Spinal cord (tissue), 10 donors: ENCODE measurements around the gene KRT76. TPM values are rescaled to one million over a fixed set of nuclear protein-coding genes. Genes with fewer than 3 reads are reported as not detected.

Experiments
- DNase-seq, 6 donors: peaks; one replicate each; pipeline versions ENCODE4 v3.0.0 to v3.0.0-alpha.2; 2013 to 2015; ENCODE audit warnings: low spot score in 6 of 6, low read depth in 4 of 6
- H3K27ac ChIP-seq: one replicate; pipeline ENCODE4 v1.5.1; 2013; ENCODE audit warnings: low read depth, low read length, control low read depth
- H3K27me3 ChIP-seq: one replicate; pipeline ENCODE4 v1.6.1; 2013; ENCODE audit warnings: low read length; ENCODE audit not compliant: control insufficient read depth, insufficient read depth
- H3K36me3 ChIP-seq: one replicate; pipeline ENCODE4 v1.6.1; 2013; ENCODE audit warnings: low read length; ENCODE audit not compliant: control insufficient read depth, insufficient read depth
- H3K4me1 ChIP-seq: one replicate; pipeline ENCODE4 v1.6.1; 2013; ENCODE audit warnings: low read length; ENCODE audit not compliant: control insufficient read depth, insufficient read depth
- H3K4me3 ChIP-seq: one replicate; pipeline ENCODE4 v1.5.1; 2013; ENCODE audit warnings: low read depth, low read length, control low read depth
- H3K9me3 ChIP-seq: one replicate; pipeline ENCODE4 v1.6.1; 2013; ENCODE audit warnings: low read length; ENCODE audit not compliant: control insufficient read depth, insufficient read depth
- WGBS: methylation state at CpG from one replicate; pipeline ENCODE4 v1.1.5; 2013; ENCODE audit warnings: missing lambda C conversion rate; ENCODE audit not compliant: insufficient coverage; 5-methylcytosine and 5-hydroxymethylcytosine counted together
- polyA plus RNA-seq, 2 donors: library from polyadenylated mRNA; unstranded; fragments of 120-200 nt; gene quantifications; one replicate each; pipeline ENCODE4 v1.2.1, GENCODE V29; 2013; ENCODE audit not compliant: insufficient read length in 2 of 2
- total RNA-seq, 2 donors: library from RNA; depleted of rRNA in 1 of 2; stranded (reverse); fragments of 120-200 nt in 1 of 2; fragments of >200 nt in 1 of 2; gene quantifications; one replicate each; pipeline versions ENCODE4 v1.2.3 to v1.2.4, GENCODE V29; 2013 to 2014
- donor health status: healthy.

The KRT76 gene
- total and polyA plus RNA-seq, 4 donors: not detected

GRCh38 chr12:52819731-52820510, 42.8 kb upstream of the KRT76 start:
- Histone ChIP-seq H3K4me3 (no peak overlapping the region), H3K27me3 (no peaks in the 10 kb centered on the region), H3K27ac (no peak overlapping the region), H3K36me3 (no peaks in the 10 kb centered on the region), H3K4me1 (peaks cover 2% of the 10 kb centered on the region), H3K9me3 (no peaks in the 10 kb centered on the region)
- DNase-seq: no peak
- 63% methylated on average over 6 of the region's 7 CpGs for WGBS

GRCh38 chr12:52818887-52819420, 41.8 kb upstream of the KRT76 start:
- no peaks in the 10 kb centered on the region for H3K36me3 ChIP-seq
- no peaks in the 10 kb centered on the region for H3K9me3 ChIP-seq
- H3K4me1 ChIP-seq: peaks cover 2% of the 10 kb centered on the region
- no peak overlapping the region for H3K4me3 ChIP-seq
- H3K27ac ChIP-seq: no peak overlapping the region
- no peaks in the 10 kb centered on the region for H3K27me3 ChIP-seq
- no peak for DNase-seq
- 64% methylated on average over 5 of the region's 7 CpGs for WGBS

GRCh38 chr12:52818388-52818787, 41.2 kb upstream of the KRT76 start:
- 18% methylated on average over 4 of the region's 7 CpGs for WGBS
- Histone ChIP-seq H3K4me1 (peaks cover 2% of the 10 kb centered on the region), H3K27me3 (no peaks in the 10 kb centered on the region), H3K9me3 (no peaks in the 10 kb centered on the region), H3K27ac (no peak overlapping the region), H3K36me3 (no peaks in the 10 kb centered on the region), H3K4me3 (no peak overlapping the region)
- no peak for DNase-seq

DNA sequence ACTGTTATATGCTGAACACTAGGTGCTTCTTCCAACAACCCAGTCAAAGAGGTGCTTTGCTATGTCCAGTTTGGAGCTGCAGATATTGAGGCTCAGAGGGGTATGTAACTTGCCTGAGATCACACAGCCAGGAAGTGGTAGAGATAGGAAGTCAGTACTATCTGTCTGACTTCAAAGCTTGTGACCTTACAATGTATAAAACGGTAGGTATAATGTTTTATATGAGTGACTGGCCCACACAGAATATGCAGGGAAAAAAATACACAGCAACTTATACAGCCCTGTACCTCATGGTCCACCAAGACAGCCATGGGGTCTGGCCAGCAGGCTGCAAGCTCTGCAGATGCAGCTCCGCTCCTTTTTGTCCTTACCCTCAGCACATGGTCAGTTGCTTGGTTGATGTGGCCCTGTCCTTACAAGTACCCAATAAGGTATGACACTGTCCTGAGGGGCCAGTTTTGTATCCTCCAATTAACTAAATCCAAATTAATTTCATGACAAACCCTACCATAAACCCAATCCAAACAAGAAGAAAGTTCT, 40.6 kb upstream of the KRT76 start:
- Histone ChIP-seq H3K9me3 (no peaks in the 10 kb centered on the region), H3K27me3 (no peaks in the 10 kb centered on the region), H3K27ac (no peak overlapping the region), H3K4me1 (peaks cover 2% of the 10 kb centered on the region), H3K36me3 (no peaks in the 10 kb centered on the region), H3K4me3 (no peak overlapping the region)
- 86% methylated on average over 1 of the region's 2 CpGs for WGBS
- no peak for DNase-seq

DNA sequence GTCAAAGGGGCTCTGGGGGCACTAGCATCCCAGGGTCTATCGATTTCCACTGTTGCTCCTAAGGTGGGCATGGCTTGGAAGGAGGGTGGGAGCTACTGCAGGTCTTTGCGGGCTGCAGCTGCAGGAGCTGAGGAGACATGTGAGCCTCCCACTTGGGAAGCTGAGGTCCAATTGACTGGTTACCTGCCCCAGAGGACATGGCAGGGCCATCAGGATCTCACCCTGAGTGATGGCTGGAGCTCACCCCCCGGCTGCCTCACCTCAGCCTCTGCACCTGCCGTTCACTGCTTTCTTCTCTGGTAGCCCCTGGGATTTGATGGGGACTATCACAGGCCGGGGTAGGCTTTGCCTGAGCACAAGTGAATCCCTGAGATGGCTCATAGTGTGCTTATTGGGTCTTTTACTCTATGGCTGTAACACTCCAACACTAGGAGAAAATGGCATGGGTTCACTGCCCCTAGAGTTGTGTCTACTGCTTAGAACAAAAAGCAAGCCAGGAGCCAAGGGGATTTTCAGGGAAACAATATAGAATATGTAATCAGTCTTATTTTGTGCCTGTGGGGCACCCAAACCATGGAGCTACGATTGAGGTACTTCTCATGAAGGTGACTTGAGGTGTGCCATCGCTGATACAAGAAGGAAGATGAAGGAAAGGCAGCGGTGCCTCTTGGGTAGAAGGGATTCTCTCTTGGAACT, 40.0 kb upstream of the KRT76 start:
- WGBS: 94% methylated on average over 7 of the region's 8 CpGs
- no peaks in the 10 kb centered on the region for H3K36me3 ChIP-seq
- H3K4me3 ChIP-seq: no peak overlapping the region
- no peaks in the 10 kb centered on the region for H3K27me3 ChIP-seq
- H3K4me1 ChIP-seq: no peaks in the 10 kb centered on the region
- no peak overlapping the region for H3K27ac ChIP-seq
- no peak for DNase-seq
- H3K9me3 ChIP-seq: no peaks in the 10 kb centered on the region

DNA sequence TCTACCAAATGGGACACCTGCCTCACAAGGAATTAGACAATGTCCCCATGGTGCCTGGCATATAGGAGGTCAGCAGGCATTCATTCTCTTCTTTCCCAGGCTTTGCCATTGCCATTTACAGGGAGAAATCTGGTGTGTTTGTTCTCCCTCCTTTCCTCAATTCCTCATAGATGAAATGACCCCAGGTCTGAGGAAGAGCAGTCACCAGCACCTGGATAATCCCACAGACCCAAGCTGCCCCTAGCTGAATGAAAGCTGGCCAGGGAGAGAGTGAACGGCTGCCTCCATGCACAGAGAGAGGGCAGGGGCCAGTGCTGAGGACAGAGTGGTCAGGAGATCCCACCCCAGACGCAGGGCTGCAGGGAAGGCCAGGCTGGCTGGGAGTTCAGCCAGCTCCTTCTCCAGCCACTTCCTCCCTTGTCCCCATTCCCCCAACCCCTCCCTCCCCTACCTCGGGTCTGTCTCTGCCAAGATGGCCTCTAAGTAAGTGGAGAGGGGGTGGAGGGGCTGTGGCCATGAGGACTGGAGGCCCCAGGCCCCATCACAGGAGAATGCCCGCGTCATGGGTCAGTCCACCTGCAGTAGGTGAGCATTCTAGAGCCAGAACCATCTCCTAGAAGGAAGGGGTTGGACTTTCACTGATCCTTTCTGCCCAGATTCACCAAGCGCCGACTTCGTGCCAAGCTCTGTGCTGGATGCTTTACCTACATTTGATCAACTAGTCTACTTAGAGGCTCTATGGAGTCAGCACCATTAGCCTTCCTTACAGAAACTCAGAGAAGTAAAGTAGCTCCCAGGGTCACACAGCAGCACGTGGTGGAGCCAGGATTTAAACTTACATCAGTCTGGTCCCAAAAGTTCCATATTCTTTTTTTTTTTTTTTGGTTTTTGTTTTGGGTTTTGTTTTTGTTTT, 38.8 kb upstream of the KRT76 start:
- WGBS: 92% methylated on average over 5 of the region's 9 CpGs
- H3K4me1 ChIP-seq: no peaks in the 10 kb centered on the region
- H3K4me3 ChIP-seq: no peak overlapping the region
- H3K9me3 ChIP-seq: no peaks in the 10 kb centered on the region
- no peaks in the 10 kb centered on the region for H3K27me3 ChIP-seq
- H3K36me3 ChIP-seq: no peaks in the 10 kb centered on the region
- DNase-seq: no peak
- H3K27ac ChIP-seq: no peak overlapping the region

DNA sequence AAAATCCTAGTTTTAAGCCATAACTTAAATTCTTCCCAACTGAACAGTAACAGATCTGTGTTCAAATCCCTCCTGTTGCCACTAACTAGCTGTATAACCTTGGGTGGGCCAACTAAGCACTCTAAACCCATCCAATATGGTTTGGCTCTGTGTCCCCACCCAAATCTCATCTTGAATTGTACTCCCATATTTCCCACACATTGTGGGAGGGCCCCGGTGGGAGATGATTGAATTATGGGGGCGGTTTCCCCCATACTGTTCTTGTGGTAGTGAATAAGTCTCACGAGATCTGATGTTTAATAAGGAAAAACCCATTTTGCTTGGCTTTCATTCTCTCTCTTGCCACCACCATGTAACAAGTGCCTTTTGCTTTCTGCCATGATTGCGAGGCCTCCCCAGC, 38.0 kb upstream of the KRT76 start:
- H3K27ac ChIP-seq: no peak overlapping the region
- no peaks in the 10 kb centered on the region for H3K27me3 ChIP-seq
- H3K36me3 ChIP-seq: no peaks in the 10 kb centered on the region
- DNase-seq: no peak
- no peaks in the 10 kb centered on the region for H3K9me3 ChIP-seq
- WGBS: 100% methylated on average over 1 of the region's 4 CpGs
- no peaks in the 10 kb centered on the region for H3K4me1 ChIP-seq
- H3K4me3 ChIP-seq: no peak overlapping the region

- H3K27me3 ChIP-seq: no peaks in the 10 kb centered on the region
- no peak overlapping the region for H3K27ac ChIP-seq
- 97% methylated on average over 4 of the region's 4 CpGs for WGBS
- no peaks in the 10 kb centered on the region for H3K36me3 ChIP-seq
- H3K9me3 ChIP-seq: no peaks in the 10 kb centered on the region
- no peak for DNase-seq
- H3K4me1 ChIP-seq: no peaks in the 10 kb centered on the region
- no peak overlapping the region for H3K4me3 ChIP-seq
Measured at GRCh38 chr12:52814710-52815155, 37.6 kb upstream of the KRT76 start.
